EH (cell line): ENCODE measurements around the gene FAM131C.
"Not testable (repeated sequence)": the region's sequence is repeated elsewhere in the genome, so short reads cannot be mapped to it uniquely, and the experiment has no call there.

Source experiments
- DNase-seq: peaks from one replicate; pipeline ENCODE4 v3.0.0-alpha.2; 2015; ENCODE audit warnings: low read depth

FAM131C gene, protein sequence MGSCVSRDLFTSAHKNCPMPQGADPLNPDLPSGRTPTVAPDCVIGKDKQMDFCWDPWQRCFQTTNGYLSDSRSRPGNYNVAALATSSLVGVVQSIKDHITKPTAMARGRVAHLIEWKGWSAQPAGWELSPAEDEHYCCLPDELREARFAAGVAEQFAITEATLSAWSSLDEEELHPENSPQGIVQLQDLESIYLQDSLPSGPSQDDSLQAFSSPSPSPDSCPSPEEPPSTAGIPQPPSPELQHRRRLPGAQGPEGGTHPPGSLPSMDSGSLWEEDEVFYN

GRCh38 chr1:16073490-16074119 lies at the start of gene FAM131C:
Gene FAM131C (minus strand): TSS chr1:16073651. CDS start chr1:16073442, 209 bp downstream.
- DNase-seq, result no peak

DNA sequence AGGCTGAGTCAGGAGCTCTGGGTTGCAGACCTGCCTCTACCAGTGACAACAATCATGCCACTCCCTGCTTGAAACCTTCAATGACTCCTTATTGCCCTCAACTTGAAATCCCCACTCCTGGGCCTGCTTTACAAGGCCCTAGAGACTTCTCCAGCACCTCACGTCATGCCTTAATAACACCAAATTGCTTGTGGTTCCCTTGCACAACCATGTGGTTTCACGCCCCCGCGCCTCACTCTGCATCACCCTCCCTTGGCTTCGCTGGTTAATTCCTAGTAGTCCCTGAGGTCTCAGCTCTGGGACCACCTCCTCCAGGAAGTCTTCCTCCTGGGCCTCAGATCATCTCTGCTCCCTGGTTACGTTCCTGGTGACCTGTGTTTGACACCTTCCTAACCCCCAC lies 49.5 kb upstream of the FAM131C start:
- DNase-seq, result peak; percentile 70

GRCh38 chr1:16122350-16122881 lies 49.0 kb upstream of the FAM131C start:
- peak; percentile 77 for DNase-seq

DNA sequence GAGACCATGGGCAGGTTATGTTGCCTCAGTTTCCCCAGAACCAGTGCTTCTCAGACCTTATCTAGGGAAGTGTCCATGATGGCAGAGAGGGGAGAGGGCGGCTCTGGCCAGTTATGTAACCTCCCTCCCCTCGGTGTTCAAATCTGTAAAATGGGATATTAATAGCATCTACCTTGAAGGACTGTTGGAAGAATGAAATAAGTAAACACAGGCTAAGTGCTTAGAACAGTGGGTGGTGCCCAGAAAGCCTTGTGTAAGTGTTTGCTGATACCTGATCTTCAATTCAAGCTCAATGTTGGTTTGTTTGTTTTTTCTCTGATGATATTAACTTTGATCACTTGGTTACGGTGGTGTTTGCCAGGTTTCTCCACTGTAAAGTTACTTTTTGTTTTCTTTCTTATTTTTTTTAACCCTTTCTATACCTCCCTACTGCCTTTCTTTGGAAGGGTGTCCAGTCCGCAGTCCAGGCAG lies 47.5 kb upstream of the FAM131C start:
- DNase-seq, result no peak

DNA sequence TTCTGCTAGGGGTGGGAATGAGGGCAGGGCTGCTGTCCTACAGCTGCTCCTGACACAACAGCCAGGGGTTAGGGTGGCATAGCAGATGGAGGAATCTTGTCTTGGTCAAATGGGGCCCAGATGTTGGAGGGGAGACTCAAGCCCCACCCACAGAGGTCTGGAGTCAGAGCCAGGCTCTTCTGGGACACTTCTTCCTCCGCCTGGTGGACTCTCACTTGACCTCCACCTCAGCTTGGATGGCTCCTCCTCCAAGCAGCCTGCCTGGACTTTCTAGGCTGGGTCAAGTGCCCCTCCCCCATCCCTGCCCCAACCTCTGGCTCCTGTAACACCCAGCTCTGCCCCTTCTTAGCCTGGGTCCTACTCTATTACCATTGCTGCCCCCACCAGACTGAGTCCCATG lies 47.0 kb upstream of the FAM131C start:
- no peak for DNase-seq

GRCh38 chr1:16119926-16120325 lies 46.5 kb upstream of the FAM131C start:
- DNase-seq, result no peak

GRCh38 chr1:16119504-16119903 lies 46.1 kb upstream of the FAM131C start:
- no peak for DNase-seq

DNA sequence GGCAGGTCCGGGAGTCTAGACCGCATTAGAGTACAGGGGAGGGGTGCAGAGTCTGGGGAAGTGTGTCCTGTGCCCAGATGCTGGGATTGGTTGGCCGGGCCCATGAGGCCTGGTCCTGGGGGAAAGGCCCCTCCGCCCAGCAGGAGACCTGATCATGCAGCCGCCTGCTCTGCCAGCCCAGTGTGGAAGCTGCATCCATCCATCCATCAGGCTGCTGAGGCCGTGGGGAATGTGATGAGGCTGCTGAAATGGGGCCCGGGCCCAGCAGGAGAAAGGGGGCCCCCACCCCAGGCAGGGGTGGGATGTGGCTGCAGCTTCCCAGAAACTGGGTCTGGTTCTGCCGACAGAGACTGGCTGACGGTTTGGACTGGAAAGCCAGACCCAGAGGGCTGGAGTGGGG lies 45.3 kb upstream of the FAM131C start:
- DNase-seq, result no peak

GRCh38 chr1:16117936-16118335 lies 44.5 kb upstream of the FAM131C start:
- DNase-seq, result no peak

- DNase-seq, result peak; percentile 66
Observed at GRCh38 chr1:16117369-16117768, 43.9 kb upstream of the FAM131C start.

DNA sequence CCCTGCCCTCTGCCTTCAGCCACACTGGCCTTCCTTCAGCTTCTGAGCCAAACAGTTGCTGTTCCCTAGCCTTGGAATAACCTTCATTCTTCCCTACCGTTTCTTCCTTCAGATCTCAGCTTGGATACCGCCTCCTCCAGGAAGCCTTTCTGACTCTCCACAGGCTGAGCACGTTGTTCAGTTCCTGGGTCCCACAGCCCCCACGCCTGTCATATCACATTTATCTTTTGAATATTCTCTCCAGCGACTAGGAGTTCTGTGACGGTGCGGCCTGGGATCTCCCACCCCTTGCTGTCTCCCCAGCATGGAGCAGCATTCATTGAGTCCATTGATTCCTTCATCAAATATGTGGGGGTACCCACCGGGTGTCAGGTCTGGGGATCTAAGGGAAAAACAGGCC lies 43.2 kb upstream of the FAM131C start:
- DNase-seq, result no peak

- DNase-seq, result no peak
Observed at GRCh38 chr1:16116002-16116401, 42.6 kb upstream of the FAM131C start.

DNA sequence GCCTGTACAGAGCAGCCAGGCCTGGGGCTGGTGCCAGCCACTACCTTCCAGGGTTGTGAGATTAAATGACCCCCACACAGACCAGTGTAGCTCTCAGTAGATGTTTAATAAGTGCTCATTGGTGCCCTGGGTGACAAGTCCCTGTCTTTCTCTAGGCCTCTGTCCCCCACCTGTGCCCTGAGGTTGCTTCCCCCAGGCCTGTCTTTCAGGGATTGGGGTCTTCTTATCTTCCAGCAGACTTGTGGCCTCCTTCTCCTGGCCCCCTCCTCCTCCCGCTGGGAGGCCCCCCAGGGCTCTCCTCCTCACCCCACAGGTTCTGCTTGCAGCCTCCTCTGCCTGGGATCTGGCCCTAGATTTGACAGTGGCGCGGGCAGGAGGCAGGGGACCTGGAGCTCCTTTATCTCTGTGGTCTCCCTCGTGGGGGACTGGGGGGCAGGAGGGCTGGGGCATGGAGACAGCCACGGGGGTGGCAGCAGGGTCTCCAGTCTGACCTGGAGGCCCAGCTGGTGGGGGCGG lies 42.1 kb upstream of the FAM131C start:
- DNase-seq, result no peak

DNA sequence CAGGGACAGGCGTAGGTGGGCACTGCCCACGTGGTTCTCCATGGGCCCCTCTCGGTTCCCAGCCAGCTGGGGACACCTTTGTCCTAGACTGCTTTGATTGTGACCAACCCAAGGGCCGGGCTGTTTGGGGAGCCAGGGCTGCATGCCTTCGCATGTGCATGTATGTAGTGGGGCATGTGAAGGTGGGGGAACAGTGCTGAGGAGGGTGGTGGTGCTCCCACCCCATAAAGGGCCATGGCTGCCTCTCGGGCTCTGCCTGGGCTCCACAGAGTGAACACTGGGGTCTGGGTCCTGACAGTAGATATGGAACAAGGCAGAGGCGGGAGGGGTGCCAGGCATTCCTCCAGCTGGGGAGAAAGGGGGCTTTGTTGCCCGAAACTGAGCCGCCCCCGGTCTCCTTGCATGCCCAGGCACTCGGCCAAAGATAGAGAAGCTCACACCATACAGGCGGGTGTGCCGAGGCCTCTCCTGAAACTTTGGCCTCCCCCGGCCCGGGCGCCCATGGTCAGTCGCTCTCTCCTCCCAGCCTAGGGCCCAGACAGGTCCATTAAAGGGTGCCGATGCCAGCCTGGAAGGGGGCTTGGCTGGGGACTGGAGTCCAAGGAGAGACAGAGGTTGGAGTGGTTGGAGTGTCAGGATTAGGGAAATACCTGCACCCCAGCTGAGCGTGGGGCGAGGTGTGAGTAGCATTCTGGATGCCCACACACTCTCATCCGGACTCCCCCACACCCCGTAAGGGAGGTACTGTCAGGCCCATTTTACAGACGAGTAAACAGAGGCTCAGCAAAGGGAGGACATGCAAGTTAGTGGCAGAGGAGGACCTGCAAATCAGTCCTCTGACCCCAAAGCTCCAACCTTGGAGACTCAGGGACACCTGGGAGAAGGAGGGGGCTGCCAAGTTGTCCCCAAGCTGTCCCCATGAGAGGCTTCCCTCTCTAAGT lies 41.3 kb upstream of the FAM131C start:
- DNase-seq, result no peak

DNA sequence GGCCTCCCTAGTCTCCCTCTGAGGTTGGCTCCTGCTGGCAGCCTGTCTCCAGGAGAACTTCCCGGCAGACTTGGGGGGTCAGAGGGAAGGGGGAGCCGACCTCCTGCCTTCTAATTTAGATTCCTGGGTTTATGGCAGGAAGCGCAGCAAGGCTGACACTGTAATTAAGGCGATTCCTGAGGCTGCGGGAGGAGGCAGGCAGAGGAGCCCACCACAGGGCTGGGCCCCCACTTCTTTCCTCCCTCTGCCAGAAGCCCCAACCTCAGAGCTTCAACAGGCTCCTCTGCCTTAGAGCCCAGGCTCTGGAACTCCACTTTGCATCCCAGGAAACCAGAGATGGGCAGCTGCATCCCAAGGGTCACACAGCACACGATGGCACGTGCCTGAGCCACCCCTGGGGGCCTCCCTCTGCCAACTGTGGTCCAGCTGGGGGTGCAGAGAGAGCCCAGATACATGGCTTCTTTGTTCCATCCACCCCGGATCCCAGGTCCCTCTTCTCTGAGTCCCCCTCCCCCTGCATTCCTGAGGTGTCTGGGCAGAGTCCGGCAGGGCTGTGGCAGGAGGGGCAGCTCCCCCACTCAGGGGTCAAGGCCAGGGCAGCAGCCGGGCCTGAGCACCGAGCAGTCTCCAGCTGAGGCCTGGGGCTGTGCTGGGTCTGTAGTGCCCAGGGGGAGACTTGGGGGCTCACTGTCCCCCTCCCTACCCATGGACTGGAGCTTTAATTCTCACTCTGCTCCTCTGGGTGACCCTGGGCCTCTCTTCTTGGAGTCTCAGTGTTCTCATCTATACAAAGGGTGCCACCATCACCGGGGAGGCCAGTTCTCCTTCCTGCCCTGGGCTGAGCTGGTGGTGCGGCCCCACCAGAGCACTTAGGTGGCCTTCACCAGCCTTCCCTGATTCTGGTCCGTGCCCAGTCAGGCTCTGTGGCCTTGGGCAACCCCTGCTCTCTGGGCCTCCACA lies 39.4 kb upstream of the FAM131C start:
- DNase-seq, result peak; percentile 74

- DNase-seq, result peak; percentile 72
Observed at GRCh38 chr1:16111771-16112595, 38.5 kb upstream of the FAM131C start.

- DNase-seq, result no peak
Observed at GRCh38 chr1:16110884-16111283, 37.4 kb upstream of the FAM131C start.

DNA sequence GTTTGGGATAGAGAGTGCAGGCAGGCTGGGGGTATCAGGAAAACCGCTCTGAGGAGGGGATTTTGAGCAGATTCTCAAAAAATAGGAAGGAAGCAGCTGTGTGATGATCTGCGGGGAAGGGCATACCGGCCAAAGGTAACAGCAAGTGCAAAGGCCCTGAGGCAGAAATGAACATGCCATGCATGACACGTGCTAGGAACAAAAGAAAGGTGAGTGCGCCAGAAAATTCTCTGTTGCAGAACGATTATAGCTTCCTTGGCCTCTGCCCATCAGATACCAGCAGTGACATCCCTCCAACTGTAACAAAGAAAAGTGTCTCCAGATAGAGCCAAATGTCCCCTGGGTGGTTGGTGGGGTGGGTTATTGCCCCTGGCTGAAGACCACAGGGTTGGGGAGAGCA lies 37.0 kb upstream of the FAM131C start:
- DNase-seq, result no peak

- no peak for DNase-seq
Observed at GRCh38 chr1:16109571-16109970, 36.1 kb upstream of the FAM131C start.

GRCh38 chr1:16107039-16107438 lies 33.6 kb upstream of the FAM131C start:
- not testable (repeated sequence) for DNase-seq
